ENCODE results near the gene CLK2.

- peak; percentile 85 for TF ChIP-seq POLR2A (IDR thresholded peaks at IDR 0.05; ENCODE audit: low read depth, low read length)
- TF ChIP-seq CTCF (IDR thresholded peaks at IDR 0.05; ENCODE audit: extremely low read depth in 1 of 2, insufficient read depth in 1 of 2, low read depth in 1 of 2, low read length in 2 of 2) = no peak
- TF ChIP-seq EZH2 (IDR thresholded peaks at IDR 0.05; ENCODE audit: borderline replicate concordance, low read depth, low read length, severe bottlenecking) = no peak
- no peak for TF ChIP-seq JUN (IDR thresholded peaks at IDR 0.05; ENCODE audit: borderline replicate concordance, insufficient read depth, insufficient read length, low read depth)
- no peak for TF ChIP-seq MAX (IDR thresholded peaks at IDR 0.05; ENCODE audit: insufficient read depth, insufficient read length)
- TF ChIP-seq FOS (IDR thresholded peaks at IDR 0.05; ENCODE audit: borderline replicate concordance, insufficient read depth, low read length) = no peak
- TF ChIP-seq POLR2AphosphoS5 (IDR thresholded peaks at IDR 0.05; ENCODE audit: insufficient read depth, low read depth, low read length) = peak; percentile 80
These were observed 47.6 kb upstream of the CLK2 start, which contains the start of gene RUSC1 for GRCh38 chr1:155320661-155321617.

Measured in endothelial cell of umbilical vein (primary cell).